Measurements from ENCODE around the gene TRIM60.
A peak's percentile ranks its signal among the peaks of the same experiment; 100 is the strongest.
"Not testable (repeated sequence)": the region's sequence is repeated elsewhere in the genome, so short reads cannot be mapped to it uniquely, and the experiment has no call there.

Gene TRIM60

DNA sequence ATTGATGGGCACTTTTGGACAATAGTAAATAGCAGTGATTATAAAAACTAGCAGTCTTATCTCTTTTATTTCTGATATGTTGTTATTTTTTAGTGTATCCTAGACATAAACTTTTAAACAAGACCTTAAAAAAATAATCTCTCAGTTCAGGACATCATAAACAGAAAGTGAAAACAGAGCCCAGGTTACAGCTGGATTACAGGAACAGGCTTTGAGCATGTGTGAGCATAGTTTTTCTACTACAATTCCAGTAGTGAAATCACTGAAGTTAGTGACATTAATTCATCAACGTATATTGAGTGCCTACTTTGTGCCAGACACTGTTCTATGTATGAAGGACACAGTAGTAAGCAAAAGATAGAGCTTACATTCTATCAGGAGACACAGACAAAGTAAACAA is 38.8 kb downstream of the TRIM60 start:
- Mint-ChIP-seq H3K4me1 (peaks cover 15% of the 10 kb centered on the region), H3K27me3 (ENCODE audit: low read depth) (no peaks in the 10 kb centered on the region), H3K4me3 (no peak overlapping the region)

DNA sequence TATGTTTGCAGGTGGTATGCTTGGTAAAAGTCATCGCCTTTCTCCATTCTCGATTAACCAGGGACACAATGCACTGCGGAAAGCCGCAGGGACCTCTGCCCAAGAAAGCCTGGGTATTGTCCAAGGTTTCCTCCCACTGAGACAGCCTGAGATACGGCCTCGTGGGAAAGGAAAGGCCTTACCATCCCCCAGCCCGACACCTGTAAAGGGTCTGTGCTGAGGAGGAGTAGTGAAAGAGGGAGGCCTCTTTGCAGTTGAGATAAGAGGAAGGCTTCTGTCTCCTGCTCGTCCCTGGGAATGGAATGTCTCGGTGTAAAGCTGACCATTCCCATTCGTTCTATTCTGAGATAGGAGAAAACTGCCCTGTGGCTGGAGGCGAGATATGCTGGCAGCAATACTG is 41.5 kb downstream of the TRIM60 start:
- Mint-ChIP-seq H3K36me3 (ENCODE audit: low read depth) (peaks cover 14% of the 10 kb centered on the region), H3K4me1 (peaks cover 15% of the 10 kb centered on the region), H3K27ac (peak overlapping the region in 1 of 3 experiments; percentile 62)
- H3K9me3 Mint-ChIP-seq; H3K27me3 Mint-ChIP-seq (ENCODE audit: low read depth); H3K4me3 Mint-ChIP-seq: not testable (repeated sequence)

More for the DNA sequence above, 38.8 kb downstream of the TRIM60 start:
- H3K36me3 Mint-ChIP-seq (ENCODE audit: low read depth): peaks cover 4% of the 10 kb centered on the region
- H3K27ac Mint-ChIP-seq: no peak overlapping the region
- no peak for TF ChIP-seq CTCF (IDR thresholded peaks at IDR 0.05; ENCODE audit: unreplicated experiment in 3 of 3)
- H3K9me3 Mint-ChIP-seq: no peaks in the 10 kb centered on the region

DNA sequence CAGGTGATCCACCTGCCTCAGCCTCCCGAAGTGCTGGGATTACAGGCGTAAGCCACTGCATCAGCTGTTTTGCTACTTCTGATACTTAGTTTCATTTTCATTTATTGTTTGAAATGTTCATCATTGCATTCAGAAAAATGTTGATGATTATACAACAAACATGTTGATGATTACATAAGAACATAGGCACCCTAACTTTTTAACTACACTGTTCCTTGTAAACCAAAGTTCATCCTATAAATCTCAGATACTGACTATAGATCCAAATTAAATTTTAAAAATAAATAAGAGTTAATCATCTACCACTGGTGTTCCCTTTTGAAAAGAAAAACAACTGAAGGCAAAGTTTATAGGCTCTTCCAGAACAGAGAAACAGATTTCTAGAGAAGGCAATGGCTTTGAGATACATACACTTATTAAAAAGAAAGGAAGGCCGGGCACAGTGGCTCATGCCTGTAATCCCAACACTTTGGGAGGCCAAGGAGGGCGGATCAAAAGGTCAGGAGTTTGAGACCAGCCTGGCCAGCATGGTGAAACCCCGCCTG is 45.3 kb downstream of the TRIM60 start:
- H3K4me1 Mint-ChIP-seq: peaks cover 23% of the 10 kb centered on the region
- no peak for TF ChIP-seq CTCF (IDR thresholded peaks at IDR 0.05; ENCODE audit: unreplicated experiment in 3 of 3)
- peaks cover 25% of the 10 kb centered on the region for H3K36me3 Mint-ChIP-seq (ENCODE audit: low read depth)
- H3K27me3 Mint-ChIP-seq (ENCODE audit: low read depth): no peaks in the 10 kb centered on the region
- H3K4me3 Mint-ChIP-seq: no peak overlapping the region
- no peak overlapping the region for H3K27ac Mint-ChIP-seq
- no peaks in the 10 kb centered on the region for H3K9me3 Mint-ChIP-seq

GRCh38 chr4:165079476-165079875 is 47.7 kb downstream of the TRIM60 start:
- Mint-ChIP-seq H3K36me3 (ENCODE audit: low read depth) (peaks cover 22% of the 10 kb centered on the region), H3K4me1 (peaks cover 8% of the 10 kb centered on the region), H3K27me3 (ENCODE audit: low read depth) (no peaks in the 10 kb centered on the region), H3K9me3 (no peaks in the 10 kb centered on the region), H3K27ac (peak overlapping the region; percentile 15 to 65 (median 32)), H3K4me3 (no peak overlapping the region)
- no peak for TF ChIP-seq CTCF (IDR thresholded peaks at IDR 0.05; ENCODE audit: unreplicated experiment in 3 of 3)

DNA sequence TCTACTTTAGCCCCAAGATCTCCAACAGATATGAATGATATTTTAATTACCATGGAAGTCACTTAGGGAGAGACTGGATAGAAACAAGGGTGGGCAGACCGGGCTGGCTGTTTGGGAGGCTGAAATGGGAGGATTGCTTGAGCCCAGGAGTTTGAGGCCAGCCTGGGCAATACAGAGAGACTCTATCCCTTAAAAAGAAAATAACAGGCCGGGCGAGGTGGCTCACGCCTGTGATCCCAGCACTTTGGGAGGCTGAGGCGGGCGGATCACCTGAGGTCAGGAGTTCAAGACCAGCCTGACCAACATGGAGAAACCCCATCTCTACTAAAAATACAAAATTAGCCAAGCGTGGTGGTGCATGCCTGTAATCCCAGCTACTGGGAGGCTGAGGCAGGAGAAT is 53.0 kb downstream of the TRIM60 start:
- not testable (repeated sequence) for H3K4me3 Mint-ChIP-seq; H3K9me3 Mint-ChIP-seq; H3K27ac Mint-ChIP-seq; H3K4me1 Mint-ChIP-seq; H3K27me3 Mint-ChIP-seq (ENCODE audit: low read depth)
- peaks cover 35% of the 10 kb centered on the region for H3K36me3 Mint-ChIP-seq (ENCODE audit: low read depth)

DNA sequence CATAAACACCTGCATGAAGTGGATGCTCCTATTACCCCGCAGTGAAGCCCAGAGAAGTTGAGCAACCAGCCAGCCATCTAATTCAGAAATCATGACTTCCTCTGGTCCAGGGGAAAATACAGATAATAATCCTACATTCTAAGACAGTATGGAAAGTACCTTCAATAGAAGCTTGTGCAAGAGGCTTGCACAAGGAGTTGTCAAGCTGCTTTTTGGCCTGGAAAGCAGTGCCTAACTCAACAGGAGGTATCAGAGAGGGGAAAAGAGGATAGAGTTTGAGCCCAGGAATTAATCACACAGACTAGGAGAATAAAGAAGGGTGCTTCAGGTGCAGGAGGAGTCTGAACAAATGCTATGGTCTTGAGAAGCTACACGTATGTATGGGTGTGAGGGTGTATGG is 54.1 kb downstream of the TRIM60 start:
- Mint-ChIP-seq H3K4me3 (no peak overlapping the region), H3K4me1 (no peaks in the 10 kb centered on the region), H3K9me3 (no peaks in the 10 kb centered on the region), H3K27ac (no peak overlapping the region), H3K27me3 (ENCODE audit: low read depth) (no peaks in the 10 kb centered on the region), H3K36me3 (ENCODE audit: low read depth) (peaks cover 35% of the 10 kb centered on the region)
- TF ChIP-seq CTCF (IDR thresholded peaks at IDR 0.05; ENCODE audit: unreplicated experiment in 3 of 3): no peak

DNA sequence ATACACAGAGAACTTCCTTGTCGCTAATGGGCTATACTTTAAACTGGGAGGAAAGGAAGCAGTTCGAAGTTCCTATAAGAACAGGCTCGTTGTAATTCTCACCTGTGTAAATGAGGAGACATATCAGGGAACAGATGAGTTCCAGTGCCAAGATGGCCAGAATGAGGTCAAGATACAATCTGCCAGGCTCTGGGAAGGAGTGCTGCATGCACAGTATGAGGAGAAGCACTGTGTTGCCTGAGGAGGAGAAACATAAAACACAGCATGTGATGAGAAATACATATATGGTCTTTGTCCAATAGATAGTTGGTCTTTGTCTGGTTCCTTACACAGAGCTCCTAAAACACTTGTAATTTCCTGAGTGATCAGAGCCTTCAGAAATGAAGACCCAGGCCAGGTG is 56.6 kb downstream of the TRIM60 start:
- Mint-ChIP-seq H3K27me3 (ENCODE audit: low read depth) (no peaks in the 10 kb centered on the region), H3K36me3 (ENCODE audit: low read depth) (peaks cover 42% of the 10 kb centered on the region), H3K27ac (no peak overlapping the region), H3K4me3 (no peak overlapping the region), H3K9me3 (no peaks in the 10 kb centered on the region), H3K4me1 (no peaks in the 10 kb centered on the region)
- no peak for TF ChIP-seq CTCF (IDR thresholded peaks at IDR 0.05; ENCODE audit: unreplicated experiment in 3 of 3)
